ENCODE results near the gene SERPINB4.

DNA sequence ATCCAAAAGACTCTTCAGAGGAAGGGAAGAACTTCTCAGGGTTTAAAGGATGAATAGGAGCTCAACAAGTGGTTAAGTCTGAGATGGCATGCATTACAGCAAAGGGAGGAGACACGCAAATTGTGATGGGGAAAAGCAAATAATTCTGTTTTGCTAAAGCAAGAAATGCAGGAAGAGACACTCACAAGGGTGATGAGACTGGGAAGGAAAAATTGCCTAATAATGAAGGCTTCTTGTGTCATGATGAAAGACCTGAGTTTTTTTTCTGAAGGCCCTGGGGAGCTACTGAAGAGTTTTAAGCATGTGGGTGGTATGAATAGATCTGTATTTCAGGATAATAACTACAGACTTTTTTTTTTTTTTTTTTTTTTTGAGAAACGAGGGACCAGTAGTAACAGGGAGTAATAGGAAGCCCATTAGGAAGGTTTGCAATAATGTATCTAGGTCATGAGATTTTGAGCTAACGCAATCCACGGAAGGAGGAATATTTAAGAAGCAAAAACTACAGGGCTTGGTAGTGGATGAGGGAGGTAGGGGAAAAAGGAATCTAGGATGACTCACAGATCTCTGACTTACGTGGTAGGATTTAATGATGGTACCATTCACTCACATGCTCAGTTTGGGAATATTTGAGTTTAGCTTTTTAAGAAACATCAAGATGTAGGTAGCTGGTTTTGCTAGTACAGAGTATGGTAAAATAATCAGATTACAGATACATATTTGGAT is 33.6 kb upstream of the SERPINB4 start:
- TF ChIP-seq TAF1 (IDR thresholded peaks at IDR 0.05; ENCODE audit: borderline replicate concordance, low read depth, low read length) = no peak
- no peak for TF ChIP-seq POLR2AphosphoS5 (IDR thresholded peaks at IDR 0.05; ENCODE audit: low read depth, low read length)
- TF ChIP-seq, protein P1, sequence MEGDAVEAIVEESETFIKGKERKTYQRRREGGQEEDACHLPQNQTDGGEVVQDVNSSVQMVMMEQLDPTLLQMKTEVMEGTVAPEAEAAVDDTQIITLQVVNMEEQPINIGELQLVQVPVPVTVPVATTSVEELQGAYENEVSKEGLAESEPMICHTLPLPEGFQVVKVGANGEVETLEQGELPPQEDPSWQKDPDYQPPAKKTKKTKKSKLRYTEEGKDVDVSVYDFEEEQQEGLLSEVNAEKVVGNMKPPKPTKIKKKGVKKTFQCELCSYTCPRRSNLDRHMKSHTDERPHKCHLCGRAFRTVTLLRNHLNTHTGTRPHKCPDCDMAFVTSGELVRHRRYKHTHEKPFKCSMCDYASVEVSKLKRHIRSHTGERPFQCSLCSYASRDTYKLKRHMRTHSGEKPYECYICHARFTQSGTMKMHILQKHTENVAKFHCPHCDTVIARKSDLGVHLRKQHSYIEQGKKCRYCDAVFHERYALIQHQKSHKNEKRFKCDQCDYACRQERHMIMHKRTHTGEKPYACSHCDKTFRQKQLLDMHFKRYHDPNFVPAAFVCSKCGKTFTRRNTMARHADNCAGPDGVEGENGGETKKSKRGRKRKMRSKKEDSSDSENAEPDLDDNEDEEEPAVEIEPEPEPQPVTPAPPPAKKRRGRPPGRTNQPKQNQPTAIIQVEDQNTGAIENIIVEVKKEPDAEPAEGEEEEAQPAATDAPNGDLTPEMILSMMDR (IDR thresholded peaks at IDR 0.05) = no peak
- no peak for TF ChIP-seq TEAD4 (IDR thresholded peaks at IDR 0.05; ENCODE audit: borderline replicate concordance, insufficient read depth)
- no peak for TF ChIP-seq TCF12 (IDR thresholded peaks at IDR 0.05)
- TF ChIP-seq, protein P2, sequence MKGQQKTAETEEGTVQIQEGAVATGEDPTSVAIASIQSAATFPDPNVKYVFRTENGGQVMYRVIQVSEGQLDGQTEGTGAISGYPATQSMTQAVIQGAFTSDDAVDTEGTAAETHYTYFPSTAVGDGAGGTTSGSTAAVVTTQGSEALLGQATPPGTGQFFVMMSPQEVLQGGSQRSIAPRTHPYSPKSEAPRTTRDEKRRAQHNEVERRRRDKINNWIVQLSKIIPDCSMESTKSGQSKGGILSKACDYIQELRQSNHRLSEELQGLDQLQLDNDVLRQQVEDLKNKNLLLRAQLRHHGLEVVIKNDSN (IDR thresholded peaks at IDR 0.05; ENCODE audit: borderline replicate concordance, low read depth) = no peak
